ENCODE data around the gene ZNF470. TPM values are rescaled to one million over a fixed set of nuclear protein-coding genes. Genes with fewer than 3 reads are reported as not detected.

Gene ZNF470
- total and polyA plus RNA-seq, 2 of the 13 experiments (the other 11 are each of a cell fraction or from before 2014, with no cell fraction given), result not detected

GRCh38 chr19:56637976-56638555 lies 70.8 kb downstream of the ZNF470 start (continued):
- peak; percentile 85 for TF ChIP-seq ZNF687 (CRISPR knock-in tag; IDR thresholded peaks at IDR 0.05)
- peak; percentile 67 for TF ChIP-seq RFX3 (CRISPR knock-in tag; IDR thresholded peaks at IDR 0.05)
- TF ChIP-seq ZNF260 (CRISPR knock-in tag; IDR thresholded peaks at IDR 0.05; ENCODE audit: borderline replicate concordance, low read depth), result no peak
- TF ChIP-seq BRCA1 (CRISPR knock-in tag; IDR thresholded peaks at IDR 0.05), result peak; percentile 100
- peak; percentile 99 for TF ChIP-seq ZNF331 (CRISPR knock-in tag; IDR thresholded peaks at IDR 0.05)
- peak; percentile 99 for TF ChIP-seq ZNF543 (CRISPR knock-in tag; IDR thresholded peaks at IDR 0.05)
- TF ChIP-seq HIVEP1 (CRISPR knock-in tag; IDR thresholded peaks at IDR 0.05), result peak; percentile 93
- no peak for TF ChIP-seq ZBTB40 (IDR thresholded peaks at IDR 0.05)
- peak; percentile 97 for TF ChIP-seq ZBTB40 (CRISPR knock-in tag; IDR thresholded peaks at IDR 0.05)
- peak; percentile 95; the same call in 1 of the 2 replicates for TF ChIP-seq ZNF619 (CRISPR knock-in tag; IDR thresholded peaks at IDR 0.05)
- TF ChIP-seq RBFOX2 (IDR thresholded peaks at IDR 0.05; ENCODE audit: low read depth, low read length), result no peak
- peak; percentile 100 for TF ChIP-seq ZNF414 (CRISPR knock-in tag; IDR thresholded peaks at IDR 0.05)
- TF ChIP-seq ZFP1 (CRISPR knock-in tag; IDR thresholded peaks at IDR 0.05), result peak; percentile 98
- peak; percentile 100 for TF ChIP-seq ZNF567 (CRISPR knock-in tag; IDR thresholded peaks at IDR 0.05; ENCODE audit: borderline replicate concordance)
- peak; percentile 100 for TF ChIP-seq ATF5 (CRISPR knock-in tag; IDR thresholded peaks at IDR 0.05; ENCODE audit: low read depth)
- no peak for TF ChIP-seq ZEB1 (IDR thresholded peaks at IDR 0.05; ENCODE audit: insufficient replicate concordance, low read depth)
